Esophagus squamous epithelium (tissue), 4 donors: ENCODE data around the gene IFT43.

Source experiments
- POLR2A ChIP-seq, 4 donors: fragments of 450-650 bp; IDR thresholded peaks; one replicate each; pipeline ENCODE4 v1.6.1; 2017; ENCODE audit warnings: antibody characterized with exemption in 4 of 4, mild to moderate bottlenecking in 4 of 4, moderate library complexity in 3 of 4
- TF ChIP-seq, protein P1 (sequence below), 6 experiments: fragments of 450-650 bp in 4 of 6; fragments of 200-600 bp in 2 of 6; sonication (generic) in 2 of 6; IDR thresholded peaks; one replicate each; pipeline ENCODE4 v1.5.1; 2016 to 2019; ENCODE audit warnings: antibody characterized with exemption in 6 of 6, mild to moderate bottlenecking in 4 of 6, moderate library complexity in 4 of 6

GRCh38 chr14:75989134-75989533 lies 3.6 kb downstream of the IFT43 start:
- TF ChIP-seq POLR2A (IDR thresholded peaks at IDR 0.05), result no peak
- TF ChIP-seq, protein P1, sequence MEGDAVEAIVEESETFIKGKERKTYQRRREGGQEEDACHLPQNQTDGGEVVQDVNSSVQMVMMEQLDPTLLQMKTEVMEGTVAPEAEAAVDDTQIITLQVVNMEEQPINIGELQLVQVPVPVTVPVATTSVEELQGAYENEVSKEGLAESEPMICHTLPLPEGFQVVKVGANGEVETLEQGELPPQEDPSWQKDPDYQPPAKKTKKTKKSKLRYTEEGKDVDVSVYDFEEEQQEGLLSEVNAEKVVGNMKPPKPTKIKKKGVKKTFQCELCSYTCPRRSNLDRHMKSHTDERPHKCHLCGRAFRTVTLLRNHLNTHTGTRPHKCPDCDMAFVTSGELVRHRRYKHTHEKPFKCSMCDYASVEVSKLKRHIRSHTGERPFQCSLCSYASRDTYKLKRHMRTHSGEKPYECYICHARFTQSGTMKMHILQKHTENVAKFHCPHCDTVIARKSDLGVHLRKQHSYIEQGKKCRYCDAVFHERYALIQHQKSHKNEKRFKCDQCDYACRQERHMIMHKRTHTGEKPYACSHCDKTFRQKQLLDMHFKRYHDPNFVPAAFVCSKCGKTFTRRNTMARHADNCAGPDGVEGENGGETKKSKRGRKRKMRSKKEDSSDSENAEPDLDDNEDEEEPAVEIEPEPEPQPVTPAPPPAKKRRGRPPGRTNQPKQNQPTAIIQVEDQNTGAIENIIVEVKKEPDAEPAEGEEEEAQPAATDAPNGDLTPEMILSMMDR (IDR thresholded peaks at IDR 0.05), result no peak
